ENCODE measurements around the gene RPL26.
"Not testable (repeated sequence)": the region's sequence is repeated elsewhere in the genome, so short reads cannot be mapped to it uniquely, and the experiment has no call there.

RPL26 gene

DNA sequence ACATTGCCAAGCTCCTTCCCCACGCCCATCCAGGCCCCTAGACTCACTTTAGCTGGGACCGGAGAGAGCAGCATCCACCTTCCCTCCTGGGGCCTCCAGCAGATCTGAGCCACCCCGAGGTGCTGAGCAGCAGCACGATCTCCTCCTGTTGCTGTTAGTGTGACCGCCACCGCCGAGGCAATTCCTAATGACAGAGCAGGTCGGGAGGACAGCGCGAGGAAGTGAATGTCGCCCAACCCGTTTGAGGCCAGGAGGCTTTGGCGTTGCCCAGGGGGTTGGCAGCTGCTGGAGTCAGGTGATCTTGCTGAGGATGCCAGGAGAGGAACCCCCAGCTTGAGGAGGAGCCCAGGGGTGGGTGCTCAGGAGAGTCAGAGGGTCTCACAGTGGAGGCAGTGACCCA lies 14.6 kb upstream of the RPL26 start, which contains the start of gene RNF222:
Gene RNF222 (minus strand): TSS at position 192 of the 400 bp plus-strand sequence. CDS start 4,366 bp downstream, outside the sequence.
- DNase-seq: no peak

DNA sequence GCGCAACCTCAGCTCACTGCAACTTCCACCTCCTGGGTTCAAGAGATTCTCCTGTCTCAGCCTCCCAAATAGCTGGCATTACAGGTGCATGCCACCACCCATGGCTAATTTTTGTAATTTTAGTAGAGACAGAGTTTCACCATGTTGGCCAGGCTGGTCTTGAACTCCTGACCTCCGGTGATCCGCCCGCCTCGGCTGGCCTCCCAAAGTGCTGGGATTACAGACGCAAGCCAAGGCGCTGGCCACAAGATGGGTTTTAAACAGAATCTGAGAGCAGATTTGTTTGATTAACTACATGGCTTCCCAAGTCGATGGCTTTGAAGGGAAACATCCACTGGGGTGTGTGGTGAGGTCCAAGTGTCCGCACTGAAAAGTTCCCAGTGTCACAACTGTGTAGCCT lies 11.5 kb upstream of the RPL26 start:
- DNase-seq: not testable (repeated sequence)

DNA sequence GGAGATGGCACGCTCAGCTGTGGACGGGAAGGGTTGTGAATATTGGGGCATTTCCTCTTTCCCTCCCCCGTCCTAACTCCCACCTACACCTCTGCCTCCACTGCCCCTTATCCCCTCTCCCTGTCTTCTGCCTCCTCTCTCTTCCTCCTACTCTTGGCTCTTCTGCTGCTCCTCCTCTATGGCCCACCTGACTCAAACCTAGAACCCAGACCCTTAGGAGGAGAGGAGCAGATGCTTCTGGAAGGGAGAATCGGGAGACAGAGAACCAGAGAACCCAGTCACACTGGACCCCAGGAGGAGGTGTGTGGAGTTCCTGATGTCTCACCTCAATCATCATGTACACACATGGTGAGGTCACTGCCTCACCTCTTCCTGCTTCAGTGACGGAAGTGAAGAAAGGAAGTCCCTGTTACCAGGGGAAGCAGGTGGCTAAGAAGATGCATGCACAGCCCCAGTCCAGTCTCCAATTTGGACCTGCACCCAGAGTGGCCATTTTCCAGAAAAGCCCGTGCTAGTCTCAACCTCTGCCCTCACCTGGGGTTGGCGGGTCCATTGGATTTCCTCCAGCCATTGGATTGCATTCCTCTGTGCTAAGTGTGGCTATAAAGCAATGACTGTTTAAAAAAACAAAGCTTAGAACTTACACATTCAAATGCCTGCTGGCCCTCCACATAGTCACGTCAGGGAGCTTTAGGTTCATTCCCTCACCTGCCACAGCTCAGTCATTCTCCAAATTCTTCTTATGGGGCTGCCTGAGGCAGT lies 10.7 kb upstream of the RPL26 start:
- DNase-seq: no peak

DNA sequence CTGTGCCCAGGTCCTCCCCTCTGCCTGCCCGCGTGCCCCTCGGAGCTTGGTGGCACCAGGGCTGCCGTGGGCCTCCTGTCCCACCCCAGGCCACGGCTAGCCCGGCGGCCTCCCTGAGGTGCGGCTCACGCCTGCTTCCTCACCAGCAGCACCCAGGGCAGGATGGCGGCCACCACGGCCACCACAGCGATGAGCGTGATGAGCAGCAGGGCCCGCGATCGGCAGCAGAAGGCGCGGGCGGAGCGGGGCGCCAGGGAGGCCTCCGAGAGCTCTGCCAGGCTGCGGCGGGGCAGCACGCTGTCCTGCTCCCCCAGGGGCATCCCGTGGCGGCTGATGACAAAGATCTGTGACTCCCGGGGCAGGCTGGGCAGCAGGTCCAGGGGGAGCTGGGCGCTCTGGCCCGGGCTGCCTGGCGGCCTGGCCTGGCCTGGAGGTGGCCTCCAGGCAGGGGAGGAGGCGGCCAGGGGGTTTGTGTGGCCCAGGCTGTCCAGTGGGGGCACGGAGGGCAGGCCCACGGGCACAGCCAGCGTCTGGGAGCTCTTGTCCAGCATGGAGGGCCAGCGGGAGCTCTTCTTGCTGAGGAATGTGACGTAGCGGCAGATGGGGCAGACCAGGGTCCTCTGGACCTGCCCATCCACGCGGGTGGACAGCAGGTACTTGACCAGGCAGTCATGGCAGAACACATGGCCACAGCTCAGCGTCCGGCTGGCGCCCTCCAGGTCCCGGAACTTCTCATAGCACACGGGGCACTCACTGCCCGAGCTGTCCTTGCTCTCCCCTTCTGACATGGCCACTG lies 9.9 kb upstream of the RPL26 start:
- no peak for DNase-seq

DNA sequence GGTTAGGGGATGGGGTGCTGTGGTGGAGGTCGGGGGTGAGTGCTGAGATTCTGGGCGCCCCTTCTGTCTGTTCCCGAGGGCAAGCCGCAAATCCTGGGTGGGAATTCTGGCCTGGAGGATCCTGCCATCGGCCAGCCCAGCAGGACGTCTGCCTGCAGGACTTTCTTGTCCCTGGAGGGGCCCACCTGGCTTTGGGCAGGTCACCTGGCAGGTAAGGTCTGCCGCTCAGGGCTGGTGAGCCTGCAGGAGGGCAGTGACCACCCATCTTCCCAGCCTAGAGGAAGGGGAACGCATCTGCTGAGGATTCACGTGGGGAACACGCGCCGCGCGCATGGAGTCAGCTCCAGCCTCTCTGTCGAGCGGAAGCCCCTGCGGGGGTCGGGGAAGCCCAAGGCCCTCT lies 9.3 kb upstream of the RPL26 start:
- no peak for DNase-seq

DNA sequence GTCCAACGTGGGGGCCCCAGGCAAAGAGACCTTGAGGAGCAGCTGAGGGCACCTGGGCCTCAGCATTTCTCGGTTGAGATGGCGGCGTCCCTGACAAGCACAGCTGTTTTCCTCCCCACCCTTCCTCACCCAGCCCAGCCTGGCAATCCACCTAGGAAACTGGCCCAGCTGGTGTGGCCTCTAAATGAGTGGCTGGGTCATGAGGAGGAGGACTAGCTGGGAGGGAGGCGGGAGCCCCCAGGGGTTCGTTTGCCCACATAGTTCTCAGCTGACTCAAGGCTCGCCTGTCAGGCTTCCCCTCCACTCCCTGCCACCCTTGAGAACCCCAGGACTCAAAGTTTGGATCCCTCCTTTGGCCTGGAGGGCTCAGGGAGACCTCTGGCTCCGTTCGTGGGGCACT lies 8.7 kb upstream of the RPL26 start:
- DNase-seq: no peak

DNA sequence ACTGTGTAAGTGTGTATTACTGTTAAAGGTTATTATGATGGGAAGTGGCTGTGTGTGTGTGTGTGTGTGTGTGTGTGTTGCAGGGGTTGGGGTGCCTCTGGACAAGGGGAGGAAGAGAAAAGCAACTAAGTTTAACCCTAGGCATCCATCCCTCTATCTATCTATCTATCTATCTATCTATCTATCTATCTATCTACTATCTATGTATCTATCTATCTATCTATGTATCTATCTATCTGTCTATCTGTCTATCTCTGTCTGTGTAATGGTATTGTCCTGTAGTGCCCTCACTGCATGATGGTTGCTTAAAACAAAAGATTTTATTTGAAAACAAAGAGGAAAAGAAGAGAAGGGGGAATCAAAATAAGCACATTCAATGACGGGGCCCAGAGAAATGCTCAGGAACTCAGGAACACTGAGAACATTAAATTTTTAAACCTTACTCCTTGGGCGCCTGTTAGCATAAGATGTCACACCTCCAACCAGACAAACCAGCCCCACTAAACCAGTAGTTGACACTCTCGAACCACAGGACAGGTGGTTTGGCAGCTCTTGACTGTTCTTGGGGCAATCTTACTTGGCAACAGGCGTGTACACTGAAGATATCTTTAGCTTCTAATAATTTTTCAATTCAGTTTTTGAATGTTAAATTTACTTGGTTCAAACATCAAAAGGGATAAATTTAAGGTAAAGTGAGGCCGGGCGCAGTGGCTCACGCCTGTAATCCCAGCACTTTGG lies 5.1 kb upstream of the RPL26 start:
- no peak for DNase-seq

DNA sequence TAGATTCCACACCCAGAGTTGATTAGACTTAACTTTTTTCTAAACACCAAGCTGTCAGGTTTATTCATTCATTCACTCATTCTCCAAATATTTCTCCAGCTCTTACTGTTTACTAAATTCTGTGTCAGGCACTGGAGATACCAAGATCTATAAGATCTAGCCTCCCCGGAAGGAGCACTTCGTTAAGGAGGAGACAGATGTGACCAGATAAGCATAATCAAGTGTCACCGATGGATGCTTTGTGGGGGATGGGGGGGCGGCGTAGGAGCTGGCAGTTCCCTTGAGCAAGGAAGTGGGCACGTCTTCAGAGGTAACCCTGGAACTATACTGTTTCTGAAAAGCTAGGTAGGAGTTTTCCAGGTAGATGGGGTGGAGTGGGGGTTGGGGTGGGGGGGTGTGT lies 3.8 kb upstream of the RPL26 start:
- no peak for DNase-seq

DNA sequence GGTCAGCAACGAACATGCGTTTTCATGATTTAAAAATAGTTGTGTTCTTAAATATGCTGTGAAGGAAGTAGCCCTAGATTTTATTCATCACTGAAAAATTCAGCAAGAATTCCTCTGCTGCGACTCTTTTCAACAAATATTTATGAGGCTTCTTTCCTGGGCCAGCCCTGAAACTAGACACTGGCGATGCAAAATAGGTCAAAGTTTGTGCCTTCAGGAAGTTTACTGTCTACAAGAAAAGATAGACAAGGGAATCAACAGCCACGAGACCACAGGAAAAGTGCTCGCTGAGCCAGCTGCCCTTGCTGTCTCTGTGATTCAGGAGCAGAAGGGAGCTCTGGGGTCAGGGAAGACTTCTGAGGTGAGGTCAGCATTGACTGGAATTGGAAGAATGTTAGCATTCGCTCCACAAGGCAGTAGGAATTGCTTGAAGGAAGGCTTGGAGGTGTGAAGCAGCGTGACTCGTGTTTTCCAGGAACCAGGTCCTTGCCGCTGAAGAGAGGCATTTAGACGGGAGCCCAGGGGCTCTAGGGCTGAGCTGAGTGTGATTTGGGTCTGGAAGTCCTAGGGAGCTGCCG lies 1.9 kb upstream of the RPL26 start:
- no peak for DNase-seq

DNA sequence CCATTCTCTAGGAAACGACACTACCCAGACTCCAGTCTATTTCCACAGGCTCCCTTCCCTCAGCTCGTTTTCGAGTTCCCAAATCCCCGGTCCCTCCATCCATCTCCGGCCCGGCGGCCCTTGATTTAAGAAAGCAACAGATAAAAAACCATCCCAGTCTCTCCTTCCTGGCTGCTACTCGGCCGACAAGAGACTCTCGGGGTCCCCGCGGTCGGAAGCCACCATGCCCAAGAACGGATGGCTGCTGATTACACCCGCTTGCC lies 182 bp downstream of the RPL26 start:
- no peak for DNase-seq

DNA sequence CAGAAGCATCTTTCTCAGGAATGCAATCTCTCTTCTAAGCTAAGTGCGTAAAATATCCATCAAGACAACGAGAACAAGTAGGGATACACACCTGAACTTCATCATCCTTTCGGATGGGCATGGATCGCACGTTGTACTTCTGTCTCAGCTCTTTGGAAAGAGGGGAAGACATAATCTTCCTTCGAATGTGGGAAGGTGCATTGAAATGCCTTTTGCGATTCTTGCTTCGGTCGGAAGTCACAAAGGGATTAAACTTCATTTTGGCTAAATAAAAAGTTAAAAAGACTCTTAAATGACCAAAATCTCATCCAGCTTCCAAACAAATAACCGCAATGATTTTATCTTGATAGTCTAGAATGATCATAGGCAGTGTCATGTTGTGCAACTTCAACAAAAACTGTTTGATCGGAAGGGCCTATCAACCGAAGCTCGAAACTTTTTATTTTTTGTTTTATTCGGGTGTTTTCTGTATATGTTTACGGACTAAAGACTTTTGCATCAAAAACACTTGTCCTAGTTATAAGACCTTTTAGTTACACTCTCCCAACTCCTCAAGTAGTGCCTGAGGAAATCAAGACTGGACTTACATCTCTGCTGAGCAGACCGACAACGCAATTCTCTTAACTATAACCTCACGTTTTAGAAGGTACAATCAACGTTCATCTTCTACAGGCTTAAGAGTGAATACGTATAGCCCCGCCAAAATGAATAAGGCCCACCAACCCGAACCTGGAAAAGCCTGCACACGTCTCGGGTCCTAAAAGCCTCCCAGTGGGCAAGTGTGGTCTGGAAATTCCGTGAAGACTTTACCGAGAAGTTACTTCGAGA lies 727 bp downstream of the RPL26 start:
- DNase-seq: no peak

DNA sequence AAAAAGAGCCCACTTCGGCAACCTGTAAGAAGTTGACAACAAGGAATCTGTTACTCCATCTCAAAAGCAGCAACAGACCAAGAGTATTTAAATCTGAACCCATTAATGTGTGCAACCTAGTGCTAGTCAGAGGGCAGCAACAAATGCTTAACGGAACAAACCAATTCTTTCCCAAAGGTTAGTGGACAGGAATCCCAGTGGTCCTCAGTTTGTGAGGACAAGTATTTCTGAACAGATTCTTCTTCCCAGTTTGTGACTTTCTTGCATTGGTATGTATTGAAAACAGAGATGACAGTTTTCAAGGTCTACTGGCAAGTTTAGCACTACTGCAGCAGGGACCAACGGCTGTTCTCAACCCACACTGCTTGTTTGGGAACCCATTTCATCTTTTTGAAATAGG lies 2.9 kb downstream of the RPL26 start:
- DNase-seq: no peak

DNA sequence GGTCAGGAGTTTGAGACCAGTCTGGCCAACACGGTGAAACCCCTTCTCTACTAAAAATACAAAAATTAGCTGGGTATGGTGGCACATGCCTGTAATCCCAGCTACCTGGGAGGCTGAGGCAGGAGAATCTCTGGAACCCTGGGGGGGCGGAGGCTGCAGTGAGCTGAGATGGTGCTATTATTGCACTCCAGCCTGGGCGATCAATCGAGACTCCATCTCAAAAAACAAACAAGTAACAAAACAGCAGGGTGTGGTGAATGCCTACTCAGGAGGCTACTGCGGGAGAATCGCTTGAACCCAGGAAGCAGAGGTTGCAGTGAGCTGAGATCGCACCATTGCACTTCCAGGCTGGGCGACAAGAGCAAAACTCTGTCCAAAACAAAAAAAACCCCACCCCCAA lies 4.9 kb downstream of the RPL26 start:
- not testable (repeated sequence) for DNase-seq

DNA sequence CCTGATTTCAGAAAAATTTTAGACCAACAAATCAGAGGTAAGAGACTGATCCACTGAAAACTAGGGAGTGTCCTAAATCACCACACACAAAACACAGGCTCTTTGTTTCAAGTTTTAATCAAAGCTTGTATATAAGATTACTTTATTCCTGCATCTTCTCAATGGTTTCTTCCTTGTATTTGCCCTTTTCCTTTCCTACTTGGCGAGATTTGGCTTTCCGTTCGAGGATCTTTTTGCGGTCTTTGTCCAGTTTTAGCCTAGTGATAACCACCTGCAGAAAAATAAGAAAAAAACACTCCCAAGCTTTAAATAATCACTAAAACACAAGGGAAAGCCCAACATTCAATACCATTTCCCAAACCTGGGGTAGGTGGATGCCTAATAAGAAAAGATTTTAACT lies 5.6 kb downstream of the RPL26 start:
- DNase-seq: no peak

DNA sequence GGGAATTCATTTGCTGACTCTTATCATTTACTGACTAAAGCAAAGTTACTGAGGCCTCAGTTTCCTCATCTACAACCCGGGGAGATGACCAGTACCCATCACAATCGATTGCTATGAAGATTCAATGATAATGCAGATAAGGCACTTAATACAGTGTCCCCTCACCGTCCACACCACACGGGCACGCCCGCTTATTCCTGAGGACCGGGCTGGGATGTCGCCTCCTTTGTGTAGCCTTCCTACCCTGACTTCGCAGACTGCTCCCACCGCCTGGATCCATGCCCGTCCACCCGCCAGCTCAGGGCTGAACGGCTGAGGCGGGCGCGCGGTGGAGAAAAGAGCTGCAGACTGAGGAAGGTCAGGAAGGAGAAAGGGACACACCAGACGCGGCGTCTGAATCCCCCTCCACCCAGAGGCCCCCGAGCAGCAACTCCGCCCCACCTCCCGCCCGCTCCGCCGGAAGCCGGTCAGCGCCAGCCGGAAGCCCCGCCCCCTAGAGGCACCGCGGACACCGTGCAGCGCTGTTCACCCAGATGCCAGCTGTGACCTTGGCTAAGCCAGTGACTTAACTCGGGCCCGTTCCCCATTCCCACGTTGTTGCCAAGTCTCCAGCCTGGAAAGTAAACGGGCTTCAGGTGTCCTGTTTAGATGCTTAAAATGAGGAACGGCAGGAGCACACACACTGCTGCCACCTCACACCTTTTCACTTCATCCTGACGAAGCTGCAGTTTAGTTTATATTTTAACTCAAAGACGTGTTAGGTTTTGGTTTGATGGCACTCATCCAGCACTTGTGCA lies 6.5 kb downstream of the RPL26 start, which contains the start of gene KRABD2:
Gene KRABD2 (minus strand): TSS at position 434 of the 797 bp plus-strand sequence.
- peak in 55 of 56 donors; percentile 30 to 95 (median 83) for DNase-seq

DNA sequence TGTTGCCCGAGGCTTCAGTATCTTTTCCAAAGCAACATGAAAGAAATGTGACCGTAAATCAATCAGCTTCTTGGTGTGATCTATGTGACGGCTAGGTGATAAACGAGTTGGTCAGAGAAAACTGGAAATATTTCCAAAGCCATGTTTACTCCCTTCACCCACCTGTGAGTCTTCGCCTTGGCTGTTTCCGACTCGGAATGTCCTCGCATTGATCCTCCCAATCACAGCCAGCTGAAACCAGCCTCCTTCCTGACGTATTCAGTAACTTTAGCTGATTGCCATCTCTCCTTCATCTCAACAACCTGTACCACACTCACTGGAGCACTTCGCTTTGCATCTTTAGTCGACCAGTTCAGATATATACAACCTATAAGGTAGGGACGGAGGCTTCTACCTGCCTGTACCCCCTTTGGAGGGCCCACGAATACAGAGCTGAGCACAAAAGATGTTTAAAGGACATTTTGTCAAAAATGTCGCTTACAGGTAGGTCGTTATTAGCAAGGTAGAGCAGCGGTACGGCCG lies 7.2 kb downstream of the RPL26 start:
- peak in 20 of 56 donors; percentile 5 to 61 (median 35) for DNase-seq

DNA sequence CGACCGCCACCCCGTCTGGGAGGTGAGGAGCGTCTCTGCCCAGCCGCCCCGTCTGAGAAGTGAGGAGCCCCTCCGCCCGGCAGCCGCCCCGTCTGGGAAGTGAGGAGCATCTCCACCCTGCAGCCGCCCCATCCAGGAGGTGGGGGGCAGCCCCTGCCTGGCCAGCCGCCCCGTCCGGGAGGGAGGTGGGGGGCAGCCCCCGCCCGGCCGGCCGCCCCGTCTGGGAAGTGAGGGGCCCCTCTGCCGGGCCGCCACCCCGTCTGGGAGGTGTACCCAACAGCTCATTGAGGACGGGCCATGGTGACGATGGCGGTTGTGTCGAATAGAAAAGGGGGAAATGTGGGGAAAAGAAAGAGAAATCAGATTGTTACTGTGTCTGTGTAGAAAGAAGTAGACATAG lies 9.1 kb downstream of the RPL26 start:
- DNase-seq: not testable (repeated sequence)

DNA sequence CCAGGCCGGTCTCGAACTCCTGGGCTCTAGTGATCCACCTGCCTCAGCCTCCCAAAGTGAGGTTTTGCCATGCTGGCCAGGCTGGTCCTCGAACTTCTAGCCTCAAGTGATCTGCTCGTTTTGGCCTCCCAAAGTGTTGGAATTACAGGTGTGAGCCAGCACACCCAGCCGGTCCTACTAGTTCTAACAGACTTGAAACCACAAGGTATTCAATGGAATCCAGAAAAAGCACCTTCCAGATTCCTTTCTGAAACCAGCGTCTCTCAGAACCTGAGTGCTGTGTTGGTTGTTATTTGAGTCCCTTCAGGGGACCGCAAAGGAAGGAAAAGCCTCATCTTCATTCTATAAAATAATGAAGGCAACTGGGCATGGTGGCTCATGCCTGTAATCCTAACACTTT lies 10.6 kb downstream of the RPL26 start:
- DNase-seq: no peak

DNA sequence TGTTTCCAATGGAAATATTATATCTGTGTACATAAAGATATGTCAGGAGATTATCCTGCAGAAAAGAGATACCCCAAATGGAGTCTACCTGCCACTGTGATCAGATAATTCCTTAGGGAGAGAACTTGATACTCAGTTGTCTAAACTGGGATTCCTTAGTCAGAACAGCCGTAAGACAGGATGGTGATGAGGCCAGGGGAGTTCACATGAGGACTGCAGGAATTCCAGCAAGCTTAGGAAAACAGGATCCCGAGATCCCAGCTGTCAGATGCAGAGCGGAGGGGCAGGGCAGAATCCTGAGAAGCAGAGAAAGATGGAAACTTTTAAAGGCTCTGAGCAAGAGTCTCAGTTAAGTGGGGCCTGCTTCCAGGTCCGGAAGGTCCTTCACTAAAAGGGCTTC lies 11.2 kb downstream of the RPL26 start:
- no peak for DNase-seq

DNA sequence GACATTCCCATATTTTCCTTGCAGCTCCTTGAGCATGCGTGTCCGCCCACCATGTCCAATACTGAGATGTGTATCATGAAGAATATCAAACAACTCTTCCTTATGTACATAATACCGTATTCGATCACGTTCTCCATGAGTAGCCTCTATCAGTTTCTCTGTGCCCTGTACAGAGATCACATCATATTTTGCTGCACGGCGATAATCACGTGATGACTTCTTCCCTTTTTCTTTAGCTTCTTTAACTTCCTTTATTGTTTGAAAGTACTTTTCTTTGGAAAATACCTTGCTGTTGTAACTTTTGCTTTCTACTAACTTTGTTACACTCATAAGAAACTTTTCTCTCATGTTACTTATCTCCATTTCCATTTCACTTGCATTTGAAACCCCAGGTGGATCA lies 13.0 kb downstream of the RPL26 start:
- no peak for DNase-seq

Measured in nucleus accumbens (tissue), 56 donors.